Natural killer cell treated with Interleukin-12 subunit alpha and Interleukin-12 subunit beta and Interleukin-15 and Interleukin-18, amount 100 ng/mL, for 72 hours (primary cell): Measurements from ENCODE around the gene ADAMTS15. TPM values are rescaled to one million over a fixed set of nuclear protein-coding genes. Genes with fewer than 3 reads are reported as not detected.
A peak's percentile ranks its signal among the peaks of the same experiment; 100 is the strongest.

ENCODE experiments used
- ATAC-seq, 2 donors: fragments of 150-1000 bp; cut with Tn5 transposase in 1 of 2; sonication (Bioruptor Pico), chemical (Tn5 transposase) in 1 of 2; 2 replicates each; pipeline ENCODE4 v1.10.0; 2021
- DNase-seq: peaks from one replicate; pipeline ENCODE4 v3.0.0; 2022; ENCODE audit warnings: low spot score
- H3K27ac Mint-ChIP-seq, 2 donors: 1 replicate in 1 of 2; 2 replicates in 1 of 2; pipeline ENCODE4 v1.8.0; 2022; ENCODE audit warnings: mixed read lengths in 2 of 2, mild to moderate bottlenecking in 1 of 2, moderate library complexity in 1 of 2
- H3K27me3 Mint-ChIP-seq, 2 donors: 1 replicate in 1 of 2; 2 replicates in 1 of 2; pipeline ENCODE4 v1.8.0; 2022; ENCODE audit warnings: mixed read lengths in 2 of 2
- H3K36me3 Mint-ChIP-seq: one replicate; pipeline ENCODE4 v1.8.0; 2022; ENCODE audit warnings: mixed read lengths
- H3K4me1 Mint-ChIP-seq, 2 donors: 1 replicate in 1 of 2; 2 replicates in 1 of 2; pipeline ENCODE4 v1.8.0; 2022; ENCODE audit warnings: low read depth in 2 of 2, mixed read lengths in 2 of 2, mild to moderate bottlenecking in 1 of 2
- H3K4me3 Mint-ChIP-seq: one replicate; pipeline ENCODE4 v1.8.0; 2022; ENCODE audit warnings: mixed read lengths
- H3K9me3 Mint-ChIP-seq: 2 replicates; pipeline ENCODE4 v1.8.0; 2022; ENCODE audit warnings: mixed read lengths
- total RNA-seq, 2 donors: library from RNA; stranded (reverse); gene quantifications; one replicate each; pipeline ENCODE4 v1.2.3, GENCODE V29; 2022

ADAMTS15 gene
- total RNA-seq, 2 donors from 2014 or later = not detected

- Mint-ChIP-seq H3K4me1 (no peaks in the 10 kb centered on the region), H3K36me3 (peaks cover 2% of the 10 kb centered on the region), H3K4me3 (no peak overlapping the region), H3K27ac (no peak overlapping the region), H3K9me3 (no peaks in the 10 kb centered on the region), H3K27me3 (peaks cover 25 to 50% of the 10 kb centered on the region in 2 donors)
- ATAC-seq (no peak), DNase-seq (no peak)
These were observed 49.7 kb downstream of the ADAMTS15 start for GRCh38 chr11:130498181-130498580.

GRCh38 chr11:130499828-130500227 lies 51.4 kb downstream of the ADAMTS15 start:
- Mint-ChIP-seq H3K9me3 (no peaks in the 10 kb centered on the region), H3K27me3 (peaks cover 30 to 53% of the 10 kb centered on the region in 2 donors), H3K4me3 (no peak overlapping the region), H3K4me1 (no peaks in the 10 kb centered on the region), H3K27ac (no peak overlapping the region), H3K36me3 (peaks cover 14% of the 10 kb centered on the region)
- DNase-seq = no peak
- no peak for ATAC-seq

GRCh38 chr11:130504317-130504716 lies 55.9 kb downstream of the ADAMTS15 start:
- H3K4me3 Mint-ChIP-seq = no peak overlapping the region
- H3K9me3 Mint-ChIP-seq = peaks cover 8% of the 10 kb centered on the region
- H3K27me3 Mint-ChIP-seq = peaks cover 29 to 50% of the 10 kb centered on the region in 2 donors
- no peak for DNase-seq
- no peak overlapping the region for H3K27ac Mint-ChIP-seq
- peaks cover 44% of the 10 kb centered on the region for H3K36me3 Mint-ChIP-seq
- no peak for ATAC-seq
- H3K4me1 Mint-ChIP-seq = no peaks in the 10 kb centered on the region

DNA sequence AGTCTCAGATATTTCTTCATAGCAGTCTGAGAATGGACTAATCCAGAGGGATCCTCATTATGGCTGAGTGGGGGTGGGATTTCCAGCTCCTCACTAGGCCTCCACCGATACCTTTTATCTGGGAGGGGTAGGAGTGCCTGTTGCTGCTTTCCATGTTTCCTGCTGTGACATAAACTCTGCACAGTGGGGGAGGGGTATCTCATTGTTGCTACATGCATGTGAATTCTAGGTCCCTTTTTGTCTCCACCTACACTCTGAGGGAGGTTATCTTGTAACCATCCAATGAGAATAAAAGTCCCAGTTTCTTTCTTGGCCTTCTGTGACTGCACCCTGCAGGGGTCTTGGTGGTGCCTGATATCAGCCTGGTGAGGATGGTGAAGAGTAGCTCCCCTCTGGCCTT lies 60.5 kb downstream of the ADAMTS15 start:
- Mint-ChIP-seq H3K4me1 (no peaks in the 10 kb centered on the region), H3K27me3 (peaks cover 8 to 25% of the 10 kb centered on the region in 2 donors), H3K9me3 (peaks cover 8% of the 10 kb centered on the region), H3K4me3 (no peak overlapping the region), H3K27ac (no peak overlapping the region), H3K36me3 (peaks cover 37% of the 10 kb centered on the region)
- DNase-seq = no peak
- no peak for ATAC-seq

GRCh38 chr11:130509942-130510341 lies 61.5 kb downstream of the ADAMTS15 start:
- Mint-ChIP-seq H3K4me3 (no peak overlapping the region), H3K27ac (no peak overlapping the region), H3K4me1 (no peaks in the 10 kb centered on the region), H3K9me3 (peaks cover 8% of the 10 kb centered on the region), H3K36me3 (peaks cover 28% of the 10 kb centered on the region), H3K27me3 (peaks cover 8 to 19% of the 10 kb centered on the region in 2 donors)
- no peak for DNase-seq
- ATAC-seq = no peak

GRCh38 chr11:130510407-130511006 lies 62.1 kb downstream of the ADAMTS15 start:
- Mint-ChIP-seq H3K27ac (no peak overlapping the region), H3K9me3 (peaks cover 8% of the 10 kb centered on the region), H3K36me3 (peaks cover 23% of the 10 kb centered on the region), H3K4me1 (no peaks in the 10 kb centered on the region), H3K4me3 (no peak overlapping the region), H3K27me3 (peaks cover 12 to 13% of the 10 kb centered on the region in 2 donors)
- ATAC-seq = no peak
- no peak for DNase-seq

- H3K27ac Mint-ChIP-seq = no peak overlapping the region
- no peak for ATAC-seq
- no peaks in the 10 kb centered on the region for H3K4me1 Mint-ChIP-seq
- peaks cover under 1% of the 10 kb centered on the region for H3K9me3 Mint-ChIP-seq
- peaks cover under 1 to 4% of the 10 kb centered on the region in 2 donors for H3K27me3 Mint-ChIP-seq
- H3K4me3 Mint-ChIP-seq = no peak overlapping the region
- DNase-seq = no peak
- H3K36me3 Mint-ChIP-seq = peaks cover 10% of the 10 kb centered on the region
These were observed 63.3 kb downstream of the ADAMTS15 start for GRCh38 chr11:130511765-130512164.

DNA sequence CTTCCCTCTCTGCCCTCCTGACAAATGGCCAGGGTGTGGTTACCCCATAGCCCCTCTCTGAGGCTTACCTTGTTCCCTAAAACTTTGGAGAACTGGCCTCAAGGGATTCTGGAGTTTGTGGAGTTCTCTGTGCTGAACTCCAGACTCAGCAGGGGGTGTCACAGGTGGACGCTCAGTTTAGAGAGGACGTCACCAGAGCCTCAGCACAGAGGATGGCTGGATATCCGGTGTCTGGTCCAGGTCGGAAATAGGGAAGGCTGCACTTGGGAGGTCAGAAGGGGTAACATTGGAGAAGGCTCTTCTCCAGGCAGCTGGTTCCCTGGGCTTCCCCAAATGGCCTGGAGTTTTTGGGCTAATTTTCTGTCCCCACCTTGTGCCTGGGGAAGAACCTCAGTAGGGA lies 64.2 kb downstream of the ADAMTS15 start:
- peaks cover 7% of the 10 kb centered on the region for H3K36me3 Mint-ChIP-seq
- H3K9me3 Mint-ChIP-seq = no peaks in the 10 kb centered on the region
- H3K27me3 Mint-ChIP-seq = peaks cover 0 to 4% of the 10 kb centered on the region in 2 donors
- DNase-seq (no peak), ATAC-seq (no peak)
- H3K27ac Mint-ChIP-seq = no peak overlapping the region
- H3K4me1 Mint-ChIP-seq = no peaks in the 10 kb centered on the region
- H3K4me3 Mint-ChIP-seq = no peak overlapping the region

DNA sequence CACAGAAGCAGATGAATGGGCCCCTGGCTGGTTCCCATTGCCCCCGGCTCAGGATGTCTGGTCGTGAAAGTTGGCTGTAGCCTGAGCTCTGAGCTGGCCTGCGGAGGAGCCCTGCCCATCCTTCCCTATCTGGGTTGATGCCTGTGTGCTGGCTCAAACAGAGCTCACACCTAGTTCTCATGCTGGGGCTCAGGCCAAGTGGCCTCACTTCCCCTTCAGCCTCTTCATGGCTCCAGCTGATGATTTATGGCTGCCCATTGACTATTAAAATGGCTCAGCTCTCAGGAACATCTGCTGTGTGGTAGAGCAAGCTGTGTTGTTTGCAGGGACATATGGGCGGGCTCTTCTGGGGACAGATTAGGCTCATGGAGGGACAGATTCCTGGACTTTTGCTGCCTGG lies 64.7 kb downstream of the ADAMTS15 start:
- peaks cover 2% of the 10 kb centered on the region for H3K36me3 Mint-ChIP-seq
- DNase-seq = no peak
- no peak for ATAC-seq
- no peaks in the 10 kb centered on the region for H3K4me1 Mint-ChIP-seq
- H3K9me3 Mint-ChIP-seq = no peaks in the 10 kb centered on the region
- H3K27me3 Mint-ChIP-seq = peaks cover 0 to 4% of the 10 kb centered on the region in 2 donors
- H3K27ac Mint-ChIP-seq = no peak overlapping the region
- no peak overlapping the region for H3K4me3 Mint-ChIP-seq

GRCh38 chr11:130514316-130514715 lies 65.9 kb downstream of the ADAMTS15 start:
- no peak overlapping the region for H3K27ac Mint-ChIP-seq
- no peak overlapping the region for H3K4me3 Mint-ChIP-seq
- H3K4me1 Mint-ChIP-seq = no peaks in the 10 kb centered on the region
- H3K9me3 Mint-ChIP-seq = no peaks in the 10 kb centered on the region
- no peaks in the 10 kb centered on the region for H3K36me3 Mint-ChIP-seq
- peaks cover 0 to 4% of the 10 kb centered on the region in 2 donors for H3K27me3 Mint-ChIP-seq
- no peak for DNase-seq
- ATAC-seq = no peak

DNA sequence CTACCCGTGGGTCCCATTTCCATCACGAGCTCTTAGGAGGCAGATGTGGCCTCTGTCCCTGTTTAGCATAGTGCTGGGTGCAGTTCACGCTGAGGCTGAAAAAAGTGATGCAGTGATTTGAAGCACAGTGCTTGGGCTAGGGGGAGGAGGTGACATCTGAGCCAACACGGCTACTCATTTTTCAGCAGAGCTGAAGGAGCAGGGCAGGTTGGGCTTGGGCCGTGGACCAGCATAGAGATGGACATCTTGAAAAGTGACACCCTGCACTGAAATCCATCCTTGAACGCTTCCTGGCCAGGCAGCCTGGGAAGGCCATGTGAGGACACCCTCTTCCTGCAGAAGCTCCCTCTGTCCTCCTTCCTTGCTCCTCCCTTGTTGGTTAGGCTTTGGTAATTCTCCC lies 66.4 kb downstream of the ADAMTS15 start:
- Mint-ChIP-seq H3K27ac (no peak overlapping the region), H3K27me3 (peaks cover 0 to 4% of the 10 kb centered on the region in 2 donors), H3K4me3 (no peak overlapping the region), H3K4me1 (no peaks in the 10 kb centered on the region), H3K9me3 (no peaks in the 10 kb centered on the region), H3K36me3 (no peaks in the 10 kb centered on the region)
- DNase-seq (no peak), ATAC-seq (peak in 1 of 2 donors; percentile 38)

GRCh38 chr11:130515829-130516553 lies 67.5 kb downstream of the ADAMTS15 start:
- Mint-ChIP-seq H3K9me3 (no peaks in the 10 kb centered on the region), H3K36me3 (no peaks in the 10 kb centered on the region), H3K27me3 (peaks cover 0 to 6% of the 10 kb centered on the region in 2 donors), H3K4me1 (no peaks in the 10 kb centered on the region), H3K4me3 (no peak overlapping the region), H3K27ac (no peak overlapping the region)
- no peak for DNase-seq
- no peak for ATAC-seq

- no peak for DNase-seq
- H3K27me3 Mint-ChIP-seq = peaks cover 0 to 6% of the 10 kb centered on the region in 2 donors
- H3K27ac Mint-ChIP-seq = no peak overlapping the region
- H3K4me1 Mint-ChIP-seq = no peaks in the 10 kb centered on the region
- ATAC-seq = no peak
- H3K4me3 Mint-ChIP-seq = no peak overlapping the region
- no peaks in the 10 kb centered on the region for H3K36me3 Mint-ChIP-seq
- no peaks in the 10 kb centered on the region for H3K9me3 Mint-ChIP-seq
These were observed 68.4 kb downstream of the ADAMTS15 start for GRCh38 chr11:130516554-130517505.
